CD4-positive, CD25-positive, alpha-beta regulatory T cell (primary cell): ENCODE measurements around the gene DCST2. TPM values are rescaled to one million over a fixed set of nuclear protein-coding genes. Genes with fewer than 3 reads are reported as not detected.

ENCODE experiments used
- ATAC-seq, 2 donors: fragments of 150-1000 bp; cut with Tn5 transposase; one replicate each; pipeline ENCODE4 v1.10.0; 2021; ENCODE audit warnings: low read depth in 2 of 2, moderate number of reproducible peaks in 2 of 2, moderate library complexity in 1 of 2
- DNase-seq, 3 donors: peaks; one replicate each; pipeline versions ENCODE4 v3.0.0 to v3.0.0-alpha.2; 2012 to 2022; ENCODE audit warnings: mixed read lengths in 1 of 3
- H3K27ac ChIP-seq: one replicate; pipeline ENCODE4 v1.7.0; 2013; ENCODE audit warnings: mild to moderate bottlenecking, low read length; ENCODE audit not compliant: insufficient read depth, poor library complexity, severe bottlenecking
- H3K27me3 ChIP-seq: one replicate; pipeline ENCODE4 v1.7.0; 2013; ENCODE audit warnings: low read length; ENCODE audit not compliant: control insufficient read depth, insufficient read depth
- H3K36me3 ChIP-seq: one replicate; pipeline ENCODE4 v1.7.0; 2013; ENCODE audit warnings: mild to moderate bottlenecking, low read length, moderate library complexity; ENCODE audit not compliant: control insufficient read depth, insufficient read depth
- H3K4me1 ChIP-seq: 2 replicates; pipeline ENCODE4 v1.7.0; 2013; ENCODE audit warnings: mild to moderate bottlenecking, low read length; ENCODE audit not compliant: insufficient read depth, control insufficient read depth, poor library complexity, severe bottlenecking
- H3K4me3 ChIP-seq: one replicate; pipeline ENCODE4 v1.7.0; 2013; ENCODE audit warnings: low read depth, mild to moderate bottlenecking, low read length, moderate library complexity
- H3K9me3 ChIP-seq, 2 experiments: 1 replicate in 1 of 2; 2 replicates in 1 of 2; pipeline ENCODE4 v1.7.0; 2013; ENCODE audit warnings: low read length in 2 of 2, mild to moderate bottlenecking in 1 of 2, moderate library complexity in 1 of 2; ENCODE audit not compliant: control insufficient read depth in 2 of 2
- H3K27ac Mint-ChIP-seq, 3 donors: one replicate each; pipeline ENCODE4 v1.8.0; 2020 to 2022; ENCODE audit warnings: mild to moderate bottlenecking in 3 of 3, mixed read lengths in 3 of 3, moderate library complexity in 2 of 3
- H3K27me3 Mint-ChIP-seq: one replicate; pipeline ENCODE4 v1.8.0; 2022; ENCODE audit warnings: mild to moderate bottlenecking, mixed read lengths
- H3K36me3 Mint-ChIP-seq: one replicate; pipeline ENCODE4 v1.8.0; 2020; ENCODE audit warnings: mixed read lengths
- H3K4me1 Mint-ChIP-seq, 4 donors: one replicate each; pipeline ENCODE4 v1.8.0; 2020 to 2022; ENCODE audit warnings: mixed read lengths in 4 of 4, mild to moderate bottlenecking in 1 of 4
- H3K4me3 Mint-ChIP-seq, 4 donors: one replicate each; pipeline ENCODE4 v1.8.0; 2020 to 2022; ENCODE audit warnings: mild to moderate bottlenecking in 4 of 4, mixed read lengths in 4 of 4, moderate library complexity in 3 of 4
- H3K9me3 Mint-ChIP-seq, 7 donors: one replicate each; pipeline ENCODE4 v1.8.0; 2020 to 2022; ENCODE audit warnings: mixed read lengths in 7 of 7, mild to moderate bottlenecking in 3 of 7, moderate library complexity in 2 of 7
- polyA plus RNA-seq, 4 donors: library from polyadenylated mRNA; unstranded; fragments of 300-500 nt; fragmentation: Illumina TruSeq; gene quantifications; one replicate each; pipeline ENCODE4 v1.2.3, GENCODE V29; 2021
- total RNA-seq: library from RNA; stranded (reverse); gene quantifications from one replicate; pipeline ENCODE4 v1.2.3, GENCODE V29; 2022

DCST2 gene
- total and polyA plus RNA-seq, 5 donors from 2014 or later, result 1.4 TPM; not detected in 4

DNA sequence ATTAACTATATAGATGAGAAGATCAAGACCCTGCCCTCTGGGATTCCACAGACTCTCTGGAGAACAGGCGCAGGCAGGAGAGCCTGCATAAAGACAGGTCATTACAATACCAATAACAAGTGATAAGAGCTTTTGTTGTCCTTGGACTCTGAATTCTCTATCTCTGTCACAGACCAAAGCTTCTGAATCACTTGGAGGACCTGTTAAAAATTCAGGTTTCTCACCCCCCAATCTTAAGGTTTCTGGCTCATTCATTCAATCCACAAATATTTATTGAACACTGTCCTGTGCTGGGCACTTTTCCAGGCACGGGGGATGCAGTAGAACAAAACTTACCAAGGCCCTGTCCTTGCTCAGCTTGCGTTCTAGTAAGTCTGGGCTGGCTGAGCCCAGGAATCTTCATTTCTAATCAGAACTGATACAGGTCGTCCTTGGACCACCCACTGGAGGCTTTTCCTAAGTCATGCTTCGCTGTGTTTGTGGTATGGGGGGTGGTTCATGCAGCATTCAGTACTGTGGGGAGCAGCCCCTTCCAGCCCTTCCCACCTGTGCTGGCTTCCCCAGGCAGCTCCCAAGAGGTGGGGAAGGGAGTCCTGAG, 31.4 kb upstream of the DCST2 start:
- peak overlapping the region in 2 of 3 donors; percentile 26 to 27 for H3K27ac Mint-ChIP-seq
- H3K27ac ChIP-seq, result no peak overlapping the region
- no peaks in the 10 kb centered on the region for H3K27me3 Mint-ChIP-seq
- H3K4me1 ChIP-seq, result peaks cover 43% of the 10 kb centered on the region
- no peak overlapping the region for H3K4me3 ChIP-seq
- peaks cover 9 to 51% (median 23%) of the 10 kb centered on the region in 4 donors for H3K4me1 Mint-ChIP-seq
- no peaks in the 10 kb centered on the region for H3K27me3 ChIP-seq
- no peak for DNase-seq
- H3K36me3 Mint-ChIP-seq, result peaks cover 14% of the 10 kb centered on the region
- no peak for ATAC-seq
- peak overlapping the region; percentile 85 to 97 (median 90) for H3K4me3 Mint-ChIP-seq
- H3K36me3 ChIP-seq, result peaks cover 9% of the 10 kb centered on the region
- no peaks in the 10 kb centered on the region for H3K9me3 Mint-ChIP-seq
- no peaks in the 10 kb centered on the region for H3K9me3 ChIP-seq

GRCh38 chr1:155064111-155064831, 30.7 kb upstream of the DCST2 start:
- Histone ChIP-seq H3K27me3 (no peaks in the 10 kb centered on the region), H3K27ac (peak overlapping the region; percentile 61), H3K4me3 (peak overlapping the region; percentile 75), H3K36me3 (peaks cover 9% of the 10 kb centered on the region), H3K4me1 (peaks cover 41% of the 10 kb centered on the region), H3K9me3 (no peaks in the 10 kb centered on the region)
- Mint-ChIP-seq H3K36me3 (peaks cover 14% of the 10 kb centered on the region), H3K4me3 (peak overlapping the region; percentile 85 to 97 (median 90)), H3K27ac (peak overlapping the region; percentile 26 to 87 (median 27)), H3K27me3 (no peaks in the 10 kb centered on the region), H3K9me3 (no peaks in the 10 kb centered on the region), H3K4me1 (peaks cover 9 to 48% (median 23%) of the 10 kb centered on the region in 4 donors)
- DNase-seq (peak in 1 of 3 donors; percentile 20), ATAC-seq (no peak)

- H3K4me3 Mint-ChIP-seq, result peak within 1 kb of the TSS; percentile 91 to 97 (median 94)
- DNase-seq, result peak; percentile 78 to 93 (median 86)
- H3K27ac ChIP-seq, result peak within 1 kb of the TSS; percentile 61
- H3K9me3 Mint-ChIP-seq, result no peaks in the 10 kb centered on the region
- peak; percentile 86 for ATAC-seq
- peak within 1 kb of the TSS; percentile 26 to 87 (median 73) for H3K27ac Mint-ChIP-seq
- peaks cover 41% of the 10 kb centered on the region for H3K4me1 ChIP-seq
- H3K27me3 ChIP-seq, result no peaks in the 10 kb centered on the region
- H3K36me3 ChIP-seq, result peaks cover 3% of the 10 kb centered on the region
- H3K9me3 ChIP-seq, result no peaks in the 10 kb centered on the region
- peak within 1 kb of the TSS; percentile 84 for H3K4me3 ChIP-seq
- H3K27me3 Mint-ChIP-seq, result no peaks in the 10 kb centered on the region
- peaks cover 9 to 44% (median 23%) of the 10 kb centered on the region in 4 donors for H3K4me1 Mint-ChIP-seq
- H3K36me3 Mint-ChIP-seq, result peaks cover 10% of the 10 kb centered on the region
These were observed 30.0 kb upstream of the DCST2 start, which contains the start of gene EFNA4 for GRCh38 chr1:155063550-155064110. Gene EFNA4, plus strand, starts transcription at chr1:155063740. Its CDS starts 84 bp downstream, at chr1:155063824.

GRCh38 chr1:155062702-155063411, 29.3 kb upstream of the DCST2 start:
- Mint-ChIP-seq H3K36me3 (peaks cover 6% of the 10 kb centered on the region), H3K4me1 (peaks cover 9 to 41% (median 23%) of the 10 kb centered on the region in 4 donors), H3K27me3 (no peaks in the 10 kb centered on the region), H3K9me3 (no peaks in the 10 kb centered on the region), H3K27ac (peak overlapping the region in 2 of 3 donors; percentile 73 to 87), H3K4me3 (peak overlapping the region; percentile 87 to 95 (median 91))
- Histone ChIP-seq H3K27me3 (no peaks in the 10 kb centered on the region), H3K4me1 (peaks cover 41% of the 10 kb centered on the region), H3K36me3 (no peaks in the 10 kb centered on the region), H3K27ac (no peak overlapping the region), H3K4me3 (peak overlapping the region; percentile 84), H3K9me3 (no peaks in the 10 kb centered on the region)
- peak; percentile 49 to 76 (median 56) for DNase-seq
- ATAC-seq, result peak; percentile 26 to 27

DNA sequence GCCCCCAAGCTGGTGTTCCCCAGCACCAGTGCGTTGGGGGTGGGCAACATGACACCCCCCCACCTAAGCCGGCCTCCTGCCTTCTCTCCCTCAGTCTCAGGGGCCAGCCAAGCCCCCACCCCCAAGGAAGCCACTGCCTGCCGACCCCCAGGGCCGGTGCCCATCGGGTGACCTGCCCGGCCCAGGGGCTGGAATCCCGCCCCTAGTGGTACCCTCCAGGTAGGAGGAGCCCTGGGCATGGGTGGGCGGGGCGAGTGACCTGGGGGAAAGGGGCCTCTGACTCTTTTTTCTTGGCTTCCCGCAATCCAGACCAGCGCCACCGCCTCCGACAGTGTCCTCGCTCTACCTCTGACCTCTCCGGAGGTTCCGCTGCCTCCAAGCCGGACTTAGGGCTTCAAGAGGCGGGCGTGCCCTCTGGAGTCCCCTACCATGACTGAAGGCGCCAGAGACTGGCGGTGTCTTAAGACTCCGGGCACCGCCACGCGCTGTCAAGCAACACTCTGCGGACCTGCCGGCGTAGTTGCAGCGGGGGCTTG, 28.6 kb upstream of the DCST2 start:
- peak overlapping the region in 3 of 4 donors; percentile 87 to 95 (median 91) for H3K4me3 Mint-ChIP-seq

DNA sequence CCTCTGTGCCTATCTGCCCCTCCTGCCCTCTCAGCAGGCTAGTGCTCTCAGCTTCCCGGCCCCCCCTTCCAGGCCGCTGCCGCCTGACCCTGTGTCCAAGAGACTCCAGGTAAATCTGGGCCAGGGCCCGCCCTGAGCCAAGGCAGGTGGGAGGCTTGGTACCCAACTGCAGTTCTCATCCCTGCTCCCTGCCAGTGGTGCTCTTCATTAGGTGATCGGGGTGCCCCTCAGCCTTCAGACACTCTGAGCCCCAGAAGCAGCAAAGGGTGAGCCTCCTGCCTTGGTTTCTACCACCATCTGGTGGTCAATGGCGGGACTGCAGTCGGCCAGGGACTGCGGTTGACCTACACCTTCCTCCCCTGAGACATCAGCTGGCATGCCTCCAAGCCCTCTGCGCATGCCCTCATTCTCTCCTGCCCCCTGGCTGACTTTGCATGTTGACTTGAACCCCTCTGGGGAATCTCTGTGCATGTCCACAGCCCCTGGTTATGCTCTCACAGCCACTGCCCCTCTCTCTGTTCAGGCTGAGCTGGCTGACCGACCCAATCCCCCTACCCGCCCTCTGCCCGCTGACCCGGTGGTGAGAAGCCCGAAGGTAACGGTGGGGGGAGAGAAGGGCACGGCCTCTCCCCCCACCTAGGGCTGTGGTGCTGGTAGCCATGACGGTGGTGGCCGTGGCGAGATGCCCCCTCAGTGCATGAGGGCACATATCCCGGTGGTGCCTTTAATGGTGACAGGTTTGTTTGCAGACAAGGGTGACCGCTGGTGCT, 28.0 kb upstream of the DCST2 start:
- H3K27me3 Mint-ChIP-seq, result no peaks in the 10 kb centered on the region
- H3K9me3 Mint-ChIP-seq, result no peaks in the 10 kb centered on the region
- DNase-seq (peak; percentile 86 to 89 (median 89)), ATAC-seq (peak; percentile 66 to 67)
- peak overlapping the region; percentile 74 to 88 (median 83) for H3K4me3 Mint-ChIP-seq
- H3K36me3 Mint-ChIP-seq, result peaks cover 5% of the 10 kb centered on the region
- H3K9me3 ChIP-seq, result no peaks in the 10 kb centered on the region
- peak overlapping the region in 2 of 3 donors; percentile 46 to 80 for H3K27ac Mint-ChIP-seq
- no peak overlapping the region for H3K27ac ChIP-seq
- no peaks in the 10 kb centered on the region for H3K27me3 ChIP-seq
- no peak overlapping the region for H3K4me3 ChIP-seq
- peaks cover 9 to 39% (median 22%) of the 10 kb centered on the region in 4 donors for H3K4me1 Mint-ChIP-seq
- no peaks in the 10 kb centered on the region for H3K36me3 ChIP-seq
- peaks cover 41% of the 10 kb centered on the region for H3K4me1 ChIP-seq

More for the DNA sequence above, 28.6 kb upstream of the DCST2 start:
- Histone ChIP-seq H3K27me3 (no peaks in the 10 kb centered on the region), H3K36me3 (no peaks in the 10 kb centered on the region), H3K4me3 (no peak overlapping the region), H3K27ac (no peak overlapping the region), H3K9me3 (no peaks in the 10 kb centered on the region), H3K4me1 (peaks cover 41% of the 10 kb centered on the region)
- Mint-ChIP-seq H3K4me1 (peaks cover 9 to 41% (median 23%) of the 10 kb centered on the region in 4 donors), H3K36me3 (peaks cover 10% of the 10 kb centered on the region), H3K27me3 (no peaks in the 10 kb centered on the region), H3K9me3 (no peaks in the 10 kb centered on the region), H3K27ac (peak overlapping the region in 1 of 3 donors; percentile 80)
- ATAC-seq, result no peak
- DNase-seq, result no peak
